NCI-H2171 (cell line): ENCODE measurements around the gene MFAP3.
A peak's percentile ranks its signal among the peaks of the same experiment; 100 is the strongest.
"Not testable (repeated sequence)": the region's sequence is repeated elsewhere in the genome, so short reads cannot be mapped to it uniquely, and the experiment has no call there.

Source experiments
- DNase-seq: peaks from one replicate; lab custom pipeline; 2025; lab: John Stamatoyannopoulos, UW

The MFAP3 gene

GRCh38 chr5:154053468-154053867, 14.7 kb downstream of the MFAP3 start:
- no peak for DNase-seq

- no peak for DNase-seq
Measured at GRCh38 chr5:154055201-154055600, 16.4 kb downstream of the MFAP3 start.

- no peak for DNase-seq
Measured at GRCh38 chr5:154058055-154059038, 19.6 kb downstream of the MFAP3 start.

- no peak for DNase-seq
Measured at GRCh38 chr5:154059039-154059430, 20.3 kb downstream of the MFAP3 start.

- DNase-seq: no peak
Measured at GRCh38 chr5:154059583-154059982, 20.8 kb downstream of the MFAP3 start.

GRCh38 chr5:154060606-154061005, 21.8 kb downstream of the MFAP3 start:
- DNase-seq: no peak

GRCh38 chr5:154063372-154063771, 24.6 kb downstream of the MFAP3 start:
- DNase-seq: no peak

- DNase-seq: no peak
Measured at GRCh38 chr5:154065971-154066370, 27.2 kb downstream of the MFAP3 start.

GRCh38 chr5:154069854-154070253, 31.1 kb downstream of the MFAP3 start:
- not testable (repeated sequence) for DNase-seq

GRCh38 chr5:154071799-154072413, 33.1 kb downstream of the MFAP3 start:
- DNase-seq: no peak

GRCh38 chr5:154072414-154073171, 33.8 kb downstream of the MFAP3 start:
- no peak for DNase-seq

- no peak for DNase-seq
Measured at GRCh38 chr5:154076240-154076922, 37.6 kb downstream of the MFAP3 start.

GRCh38 chr5:154077696-154078095, 38.9 kb downstream of the MFAP3 start:
- DNase-seq: no peak

GRCh38 chr5:154078272-154078671, 39.5 kb downstream of the MFAP3 start:
- DNase-seq: no peak

- DNase-seq: no peak
Measured at GRCh38 chr5:154081246-154081645, 42.5 kb downstream of the MFAP3 start.

- no peak for DNase-seq
Measured at GRCh38 chr5:154084062-154084639, 45.4 kb downstream of the MFAP3 start.

GRCh38 chr5:154086146-154086545, 47.4 kb downstream of the MFAP3 start:
- DNase-seq: no peak

GRCh38 chr5:154086641-154087040, 47.9 kb downstream of the MFAP3 start:
- peak; percentile 12 for DNase-seq

GRCh38 chr5:154087260-154087659, 48.5 kb downstream of the MFAP3 start:
- DNase-seq: peak; percentile 21

- no peak for DNase-seq
Measured at GRCh38 chr5:154088801-154089200, 50.0 kb downstream of the MFAP3 start.

- no peak for DNase-seq
Measured at GRCh38 chr5:154090656-154091055, 51.9 kb downstream of the MFAP3 start.
